NCI-H345 (cell line): Measurements from ENCODE around the gene TSGA10IP.

Experiments
- DNase-seq: peaks from one replicate; lab custom pipeline; 2025; lab: John Stamatoyannopoulos, UW

The TSGA10IP gene

DNA sequence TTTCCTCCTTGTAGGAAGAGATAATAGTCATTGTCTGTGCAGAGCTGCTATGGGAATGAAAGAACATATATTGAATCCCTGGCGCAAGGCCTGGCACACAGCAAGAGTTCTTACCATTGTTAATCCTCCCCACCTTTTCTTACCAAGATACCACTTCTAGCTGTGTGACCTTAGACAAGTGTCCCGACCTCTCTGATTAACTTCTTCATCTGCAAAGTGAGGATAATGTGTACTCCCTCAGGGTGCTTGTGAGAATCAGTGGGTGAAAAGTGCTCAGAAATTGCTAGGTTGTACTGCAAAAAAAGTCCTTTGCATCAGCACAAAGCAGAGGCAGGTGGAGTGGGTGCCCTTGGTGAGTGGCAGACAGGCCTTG, 62.8 kb downstream of the TSGA10IP start:
- DNase-seq = no peak

DNA sequence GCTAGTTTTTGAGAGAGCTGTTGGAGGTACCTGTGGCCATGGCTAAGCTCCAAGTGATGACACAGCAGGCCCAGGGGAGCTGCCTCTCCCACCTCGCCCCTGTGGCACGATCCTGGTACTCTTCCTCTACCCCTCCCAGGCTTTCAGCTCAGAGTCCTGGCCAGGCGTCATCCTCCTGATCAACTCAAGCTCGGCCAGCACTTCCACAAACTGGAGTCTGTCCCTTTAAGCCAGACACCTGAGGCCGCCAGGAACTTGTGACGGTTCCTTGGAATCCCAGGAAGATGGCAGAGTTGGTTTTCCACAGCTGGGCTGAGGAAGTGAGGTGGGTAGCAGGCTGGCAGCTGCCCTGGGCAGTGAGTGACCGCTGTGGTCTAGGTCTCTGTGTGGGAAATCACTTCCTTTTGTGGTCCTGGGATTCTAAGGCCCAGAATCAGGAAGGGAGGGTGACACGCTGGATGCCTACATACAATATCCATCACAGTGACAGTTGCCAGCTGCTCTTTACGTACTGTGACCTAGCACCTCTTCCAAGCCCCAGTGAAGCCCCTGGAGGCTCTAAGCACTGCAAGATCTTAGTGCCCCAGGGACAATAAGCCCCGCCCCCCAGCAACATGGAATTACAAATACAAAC, 63.3 kb downstream of the TSGA10IP start:
- peak; percentile 23 for DNase-seq
